EH (cell line): Measurements from ENCODE around the gene CELF2.

Experiments
- DNase-seq: peaks from one replicate; pipeline ENCODE4 v3.0.0-alpha.2; 2015; ENCODE audit warnings: low read depth

The CELF2 gene

GRCh38 chr10:11249152-11249807 is 231.6 kb downstream of the CELF2 start:
- no peak for DNase-seq

DNA sequence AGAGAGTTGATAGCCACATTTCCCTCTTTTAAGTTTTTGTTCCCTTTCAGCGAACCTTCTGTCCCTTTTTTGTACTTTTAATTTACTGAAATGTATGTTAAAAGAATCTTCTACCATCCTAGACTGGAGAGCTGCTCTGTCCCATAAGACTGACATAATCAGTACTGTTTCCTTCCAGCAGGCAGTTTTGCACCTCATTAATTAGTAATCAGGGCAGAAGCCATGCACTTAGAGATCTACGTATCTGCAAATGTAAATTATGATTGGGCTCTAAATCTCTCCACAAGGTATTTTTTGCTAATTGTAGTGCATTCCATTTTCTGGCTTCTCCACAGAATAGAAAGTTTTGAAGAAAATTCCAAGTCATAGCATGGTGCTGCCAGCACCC is 232.1 kb downstream of the CELF2 start:
- DNase-seq: no peak

DNA sequence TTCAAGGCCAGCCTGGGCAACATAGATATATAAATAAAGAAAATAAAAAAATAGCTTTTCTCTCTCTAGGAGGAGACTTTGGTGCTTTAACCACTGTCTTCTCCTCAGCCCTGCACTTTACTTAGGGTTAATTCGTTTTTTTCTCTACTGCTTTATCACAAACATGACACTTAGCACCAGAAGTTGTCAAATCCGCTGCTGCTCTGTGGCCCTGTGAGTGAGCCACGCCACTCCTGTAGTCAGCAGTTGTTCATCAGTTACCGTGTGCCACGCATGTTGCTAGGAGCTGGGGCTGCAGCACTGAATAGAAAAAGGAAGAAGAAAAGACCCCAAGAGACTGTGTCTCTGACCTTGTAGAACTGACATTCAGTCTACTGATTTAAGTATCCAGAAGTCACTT is 232.6 kb downstream of the CELF2 start:
- no peak for DNase-seq

GRCh38 chr10:11252887-11253286 is 235.2 kb downstream of the CELF2 start:
- DNase-seq: no peak

DNA sequence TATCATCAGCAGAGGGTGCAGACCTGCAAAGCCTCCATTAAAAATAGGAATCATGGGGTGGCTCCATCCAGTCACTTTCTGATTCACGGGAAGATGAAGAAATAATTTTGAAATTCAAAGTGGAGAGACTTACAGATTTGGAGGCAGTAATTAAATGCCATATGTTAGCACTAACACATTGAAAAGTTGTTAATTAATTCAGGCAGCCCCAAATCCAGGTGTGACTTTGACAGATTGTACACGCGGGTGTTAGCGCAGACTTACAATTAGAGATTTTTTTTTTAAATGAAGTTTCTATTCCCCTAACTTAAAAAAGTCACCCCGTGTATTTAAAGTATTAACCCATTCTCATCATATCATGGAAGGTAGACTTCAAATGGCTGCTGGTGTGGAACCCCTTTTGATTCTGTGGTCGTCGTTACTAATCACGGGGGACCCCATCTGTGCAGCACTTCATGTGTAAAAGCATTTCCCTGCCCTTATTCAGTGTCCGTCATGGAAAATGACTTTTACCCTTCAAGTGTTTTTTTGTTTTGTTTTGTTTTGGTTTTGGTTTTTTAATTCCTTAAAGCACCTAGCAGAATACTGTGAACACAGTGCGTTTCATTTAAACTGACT is 235.8 kb downstream of the CELF2 start:
- no peak for DNase-seq

- DNase-seq: no peak
Observed at GRCh38 chr10:11255156-11255555, 237.5 kb downstream of the CELF2 start.

DNA sequence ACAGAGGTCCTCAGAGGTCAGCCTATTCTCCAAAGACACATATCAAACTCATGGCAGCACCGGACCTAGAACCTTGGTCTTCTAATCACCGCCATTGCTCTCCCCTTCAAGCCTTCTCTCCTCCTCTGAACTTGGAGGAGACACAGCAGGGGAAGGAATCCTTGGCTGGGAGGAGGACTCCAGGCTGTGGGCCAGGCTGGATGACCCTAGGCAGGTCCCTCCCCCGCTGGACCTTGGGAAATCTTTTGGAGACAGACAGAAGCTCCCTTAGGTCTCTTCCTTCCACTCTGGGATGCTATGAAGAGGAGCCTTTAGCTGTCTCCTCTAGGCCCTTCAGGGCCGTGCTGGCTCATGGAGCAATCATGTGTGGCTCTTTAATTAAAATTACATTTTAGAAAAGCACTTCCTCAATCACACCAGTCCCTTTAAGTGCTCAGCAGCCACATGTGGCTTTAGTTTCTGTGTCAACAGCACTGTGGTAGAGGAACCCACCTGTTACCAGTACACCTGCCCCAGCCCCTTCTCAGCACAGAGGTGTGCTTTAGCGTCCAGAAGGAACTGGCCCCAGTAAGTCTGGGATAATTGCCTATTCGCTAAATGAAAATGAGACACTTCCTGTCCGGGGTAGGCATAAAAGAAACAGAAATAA is 238.2 kb downstream of the CELF2 start:
- DNase-seq: peak; percentile 1

- no peak for DNase-seq
Observed at GRCh38 chr10:11256896-11257295, 239.2 kb downstream of the CELF2 start.

DNA sequence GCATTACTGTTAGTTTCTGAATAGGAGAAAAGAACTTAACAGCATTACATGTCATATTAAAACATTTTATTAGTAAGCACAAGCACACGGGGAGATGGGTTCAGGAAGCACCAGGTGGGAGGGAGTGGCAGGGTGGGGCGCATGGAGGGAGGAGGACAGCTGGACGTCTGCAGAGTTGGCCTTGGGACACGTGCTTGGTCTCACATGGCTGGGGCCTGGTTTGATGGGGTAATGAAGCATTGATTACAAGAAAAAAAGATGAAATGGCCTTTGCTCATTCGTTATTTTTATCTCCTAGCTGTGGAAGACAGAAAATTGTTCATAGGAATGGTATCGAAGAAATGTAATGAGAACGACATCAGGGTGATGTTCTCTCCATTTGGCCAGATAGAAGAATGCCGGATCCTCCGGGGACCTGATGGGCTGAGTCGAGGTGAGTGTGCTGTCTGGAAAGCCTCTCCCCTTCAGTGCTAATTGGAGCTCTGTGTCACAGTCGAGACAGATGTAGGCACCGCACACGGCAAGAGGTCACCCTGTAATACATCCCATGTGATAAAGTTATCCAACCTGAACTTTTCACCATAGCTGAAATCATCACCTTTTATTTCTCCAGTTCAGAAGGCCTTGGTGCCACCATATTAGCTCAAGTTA is 239.9 kb downstream of the CELF2 start:
- DNase-seq: no peak

- DNase-seq: no peak
Observed at GRCh38 chr10:11260170-11260569, 242.5 kb downstream of the CELF2 start.

DNA sequence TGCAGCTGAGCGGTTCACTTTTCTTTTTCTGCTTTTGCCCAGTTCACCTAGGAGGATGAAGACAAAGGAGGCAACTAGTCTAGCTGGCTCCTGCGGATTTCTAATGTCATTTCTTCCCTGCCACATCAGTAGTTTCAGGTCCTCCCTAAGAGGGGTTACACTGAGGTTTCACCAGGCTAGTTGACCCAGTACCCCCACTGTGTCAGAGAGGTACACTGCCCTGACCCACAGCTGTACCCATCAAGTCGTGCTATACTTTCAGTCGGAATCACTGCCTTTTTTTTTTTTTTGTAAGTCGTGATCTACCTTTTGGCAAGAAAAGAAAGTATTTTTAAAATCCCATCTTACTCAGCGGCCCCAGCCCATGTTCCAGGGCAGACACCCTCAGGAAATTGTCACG is 243.5 kb downstream of the CELF2 start:
- no peak for DNase-seq

- DNase-seq: no peak
Observed at GRCh38 chr10:11261687-11262493, 244.2 kb downstream of the CELF2 start.

GRCh38 chr10:11262494-11263345 is 245.0 kb downstream of the CELF2 start:
- DNase-seq: no peak

- no peak for DNase-seq
Observed at GRCh38 chr10:11263767-11264166, 246.1 kb downstream of the CELF2 start.

- no peak for DNase-seq
Observed at GRCh38 chr10:11264296-11265048, 246.8 kb downstream of the CELF2 start.

DNA sequence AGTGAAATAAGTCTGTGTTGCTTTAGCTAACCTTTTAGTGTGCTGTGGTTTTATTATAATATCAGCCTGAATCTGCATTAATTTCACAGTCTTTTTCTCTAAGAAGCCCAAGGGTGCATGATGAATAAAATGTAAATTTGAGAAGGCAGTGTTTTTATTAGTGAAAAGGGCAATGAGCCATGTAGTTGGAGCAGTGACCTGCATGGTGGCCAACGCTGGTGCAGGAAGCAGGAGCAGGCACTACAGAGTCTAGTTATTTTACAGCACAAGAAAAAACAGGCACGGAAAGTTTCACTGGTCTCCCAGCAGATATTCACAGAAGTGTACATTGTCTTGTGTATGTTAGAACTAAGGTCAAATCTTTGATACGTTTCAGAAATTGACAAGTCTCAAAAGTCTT is 247.8 kb downstream of the CELF2 start:
- no peak for DNase-seq

- no peak for DNase-seq
Observed at GRCh38 chr10:11266426-11266825, 248.8 kb downstream of the CELF2 start.

- DNase-seq: peak; percentile 62
Observed at GRCh38 chr10:11270135-11270857, 252.6 kb downstream of the CELF2 start.

- no peak for DNase-seq
Observed at GRCh38 chr10:11270858-11271179, 253.1 kb downstream of the CELF2 start.

DNA sequence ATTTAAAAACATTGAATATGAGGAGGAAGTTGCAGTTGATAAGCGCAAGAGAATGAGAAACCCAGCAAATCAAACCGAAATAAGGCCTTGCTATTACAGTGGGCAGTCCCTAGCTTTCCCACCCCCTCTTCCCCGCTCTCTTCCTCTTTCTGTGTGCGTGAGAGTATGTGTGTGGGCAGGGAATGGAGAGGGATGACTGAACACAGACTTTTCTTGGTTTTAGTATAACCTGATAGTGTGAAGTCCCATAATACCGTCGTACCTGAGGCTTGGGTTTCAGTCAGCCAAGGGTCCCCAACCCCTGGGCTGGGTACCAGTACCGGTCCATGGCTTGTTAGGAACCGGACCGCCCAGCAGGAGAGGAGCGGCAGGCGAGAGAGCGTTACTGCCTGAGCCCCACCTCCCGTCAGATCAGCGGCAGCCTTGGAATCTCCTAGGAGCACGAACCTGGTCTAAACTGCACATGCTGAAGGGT is 255.3 kb downstream of the CELF2 start:
- DNase-seq: no peak
